ENCODE data around the gene NR3C2.
"Not testable (repeated sequence)": the region's sequence is repeated elsewhere in the genome, so short reads cannot be mapped to it uniquely, and the experiment has no call there.

The NR3C2 gene

DNA sequence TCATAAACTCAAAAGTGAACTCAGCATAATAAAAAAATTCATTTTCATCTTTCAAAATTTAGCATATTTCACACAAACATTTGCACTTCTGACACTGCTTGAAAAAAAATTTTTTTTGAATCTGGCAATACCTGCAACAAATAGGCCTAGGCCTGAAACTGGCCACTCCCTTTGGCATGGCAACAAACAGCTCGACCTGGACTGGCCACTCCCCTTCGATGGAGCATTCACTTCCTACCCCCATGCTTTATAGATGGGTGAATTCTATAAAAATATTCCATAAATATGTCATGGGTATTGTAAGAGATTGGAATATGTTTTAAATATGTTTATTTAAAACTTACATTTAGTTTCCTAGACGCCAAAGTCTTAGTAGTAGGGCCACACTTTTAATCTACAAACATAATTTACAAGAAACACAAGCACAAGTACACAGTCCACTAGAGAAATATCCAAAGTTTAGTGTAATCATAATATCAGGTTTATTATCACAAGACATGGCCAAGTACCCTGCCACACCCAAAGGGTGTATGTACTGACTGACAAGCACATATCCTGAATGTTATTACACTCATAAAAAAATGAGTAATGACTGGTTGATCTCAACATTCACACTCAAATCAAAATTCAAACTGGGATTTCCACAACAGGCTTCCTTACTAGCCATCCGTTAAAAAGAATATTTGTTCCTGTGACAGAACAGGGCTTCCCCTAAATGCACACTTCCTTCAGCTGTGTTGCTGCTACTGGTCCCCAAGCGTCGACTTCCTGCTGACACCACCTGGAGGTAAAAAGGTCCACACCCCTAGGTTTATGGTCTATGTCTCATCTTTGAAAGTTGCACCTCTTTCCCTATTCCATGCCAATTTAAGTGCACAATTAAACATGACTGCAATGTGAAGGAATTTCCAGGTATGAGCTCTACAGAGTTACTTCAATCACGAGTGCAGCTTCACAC is 271.5 kb downstream of the NR3C2 start:
- no peak for DNase-seq (ENCODE audit: low read depth in 2 of 2)

- no peak for DNase-seq (ENCODE audit: low read depth in 2 of 2)
Measured at GRCh38 chr4:148166132-148166591, 276.1 kb downstream of the NR3C2 start.

- DNase-seq (ENCODE audit: low read depth in 2 of 2), result no peak
Measured at GRCh38 chr4:148164557-148164956, 277.7 kb downstream of the NR3C2 start.

DNA sequence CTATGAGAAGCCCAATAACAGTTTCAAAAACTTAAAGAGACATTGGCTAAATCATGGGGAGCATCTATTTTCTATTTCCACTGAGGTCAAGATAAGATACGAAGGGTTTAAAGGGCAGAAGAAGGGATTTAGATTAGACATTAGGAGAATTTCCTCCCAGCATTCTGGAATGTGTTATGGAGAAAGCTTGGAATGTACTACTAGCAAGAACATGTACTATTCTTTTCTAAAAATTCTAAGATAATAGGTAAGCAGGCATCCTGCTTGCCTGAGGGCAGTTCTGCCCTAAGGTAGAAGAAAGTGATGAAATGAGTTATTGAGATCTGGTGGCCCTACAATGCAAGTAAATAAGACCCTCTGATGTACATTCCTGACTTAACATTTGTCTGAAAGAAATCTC is 279.2 kb downstream of the NR3C2 start:
- DNase-seq (ENCODE audit: low read depth in 2 of 2), result no peak

GRCh38 chr4:148162519-148162918 is 279.7 kb downstream of the NR3C2 start:
- DNase-seq (ENCODE audit: low read depth in 2 of 2), result no peak

DNA sequence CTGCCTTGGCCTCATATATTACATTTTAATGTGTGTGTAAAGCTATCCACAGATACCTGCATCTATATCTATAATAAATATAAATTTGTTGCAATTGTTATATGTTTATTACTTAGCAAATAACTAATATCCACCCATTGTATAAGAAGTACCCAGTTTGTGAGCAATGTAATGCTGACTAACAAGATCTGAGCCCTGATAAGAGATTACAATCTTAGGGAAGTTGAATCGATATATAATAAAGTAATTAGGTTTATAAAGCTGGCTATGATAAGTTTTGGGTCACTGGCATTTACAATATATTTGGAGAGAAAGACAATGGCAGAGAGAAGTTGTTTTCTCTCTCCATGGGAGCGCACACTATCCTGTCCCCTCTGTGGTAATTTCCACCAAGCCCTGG is 280.6 kb downstream of the NR3C2 start:
- no peak for DNase-seq (ENCODE audit: low read depth in 2 of 2)

GRCh38 chr4:148159793-148160192 is 282.4 kb downstream of the NR3C2 start:
- no peak for DNase-seq (ENCODE audit: low read depth in 2 of 2)

DNA sequence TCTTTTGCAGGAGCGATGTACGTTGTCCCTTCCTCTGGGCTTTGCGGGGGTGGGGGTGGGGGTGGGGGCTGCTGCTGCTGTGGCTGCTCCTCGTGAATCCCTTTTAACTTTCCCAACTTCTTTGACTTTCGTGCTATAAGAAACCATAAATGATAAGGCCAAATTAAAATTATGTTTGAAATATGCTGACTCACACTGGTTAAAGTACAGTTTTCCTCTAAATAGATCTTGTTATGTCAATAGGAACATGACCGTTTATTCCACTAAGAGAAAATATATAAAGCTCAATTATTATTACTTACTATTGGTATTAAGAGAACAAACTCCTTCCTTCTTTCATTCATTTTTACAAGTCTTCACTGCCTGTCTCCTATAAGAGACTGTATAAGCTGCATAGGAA is 287.4 kb downstream of the NR3C2 start:
- no peak for DNase-seq (ENCODE audit: low read depth in 2 of 2)

DNA sequence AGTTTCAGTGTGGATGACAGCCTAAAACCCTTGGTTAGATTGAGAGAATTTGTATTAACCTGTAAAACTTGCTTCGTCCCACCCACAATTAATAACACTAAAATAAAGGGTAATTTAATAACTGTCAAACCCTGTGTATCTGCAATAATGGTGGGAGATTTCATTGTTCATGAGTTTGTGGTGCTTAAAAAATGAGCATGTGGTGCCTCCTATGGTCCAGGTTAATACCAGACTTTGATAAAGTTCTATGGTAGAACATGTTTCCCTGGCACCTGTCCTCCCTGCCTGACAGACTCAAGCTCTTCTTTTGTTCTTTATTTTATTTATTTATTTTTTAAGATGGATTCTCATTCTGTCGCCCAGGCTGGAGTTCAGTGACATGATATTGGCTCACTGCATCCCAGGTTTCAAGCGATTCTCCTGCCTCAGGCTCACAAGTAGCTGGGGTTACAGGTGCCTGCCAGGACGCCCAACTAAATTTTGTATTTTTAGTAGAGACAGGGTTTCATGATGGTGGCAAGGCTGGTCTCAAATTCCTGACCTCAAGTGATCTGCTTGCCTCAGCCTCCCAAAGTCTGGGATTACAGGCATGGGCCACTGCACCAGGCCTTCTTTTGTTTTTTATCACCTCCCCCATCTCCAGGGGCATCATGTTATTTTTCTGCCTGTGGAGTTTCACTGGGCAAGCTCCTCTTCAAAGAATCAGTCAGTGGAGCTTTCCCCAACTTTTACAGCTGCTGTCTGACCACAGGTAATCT is 289.2 kb downstream of the NR3C2 start:
- DNase-seq (ENCODE audit: low read depth in 2 of 2), result no peak

GRCh38 chr4:148151806-148152205 is 290.4 kb downstream of the NR3C2 start:
- DNase-seq (ENCODE audit: low read depth in 2 of 2), result no peak

- DNase-seq (ENCODE audit: low read depth in 2 of 2), result no peak
Measured at GRCh38 chr4:148145475-148145874, 296.7 kb downstream of the NR3C2 start.

DNA sequence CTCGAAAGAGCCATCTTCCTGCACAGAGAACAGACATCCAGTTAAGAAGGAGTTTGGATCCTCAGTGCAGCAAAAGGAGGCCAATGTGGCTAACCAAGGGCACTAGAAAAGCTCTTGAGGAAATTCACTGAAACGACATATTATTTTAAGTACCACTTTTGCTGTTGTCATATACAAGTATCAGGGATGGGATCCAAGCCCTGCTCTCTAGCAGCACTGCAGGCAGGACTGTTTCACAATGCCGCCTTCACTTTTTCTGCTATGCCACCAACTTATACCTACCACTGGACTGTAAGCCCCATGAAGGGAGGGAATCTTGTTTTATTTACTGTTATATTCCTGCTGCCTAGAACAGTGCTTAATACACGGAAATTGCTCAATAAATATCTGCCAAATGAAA is 299.0 kb downstream of the NR3C2 start:
- no peak for DNase-seq (ENCODE audit: low read depth in 2 of 2)

- DNase-seq (ENCODE audit: low read depth in 2 of 2), result no peak
Measured at GRCh38 chr4:148141501-148141900, 300.7 kb downstream of the NR3C2 start.

DNA sequence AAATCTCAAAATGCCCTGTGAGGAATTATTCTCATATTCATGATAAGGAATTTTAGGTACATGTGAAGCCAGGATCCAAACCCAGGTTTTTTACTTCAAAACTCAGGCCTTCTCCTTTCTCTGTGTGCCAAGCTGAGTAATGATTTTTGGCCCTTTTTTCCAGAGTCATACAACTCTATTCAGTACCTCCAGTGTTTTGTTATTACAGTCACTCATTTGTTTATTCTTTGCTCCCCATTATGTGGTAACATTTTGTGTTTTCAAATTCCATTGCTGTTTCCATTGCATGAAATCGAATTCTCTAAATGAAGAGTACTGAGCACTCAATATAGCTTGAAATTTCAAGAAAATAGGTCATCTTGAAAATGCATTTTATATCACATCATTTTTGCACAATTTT is 315.4 kb downstream of the NR3C2 start:
- no peak for DNase-seq (ENCODE audit: low read depth in 2 of 2)

- DNase-seq (ENCODE audit: low read depth in 2 of 2), result no peak
Measured at GRCh38 chr4:148124512-148124911, 317.7 kb downstream of the NR3C2 start.

DNA sequence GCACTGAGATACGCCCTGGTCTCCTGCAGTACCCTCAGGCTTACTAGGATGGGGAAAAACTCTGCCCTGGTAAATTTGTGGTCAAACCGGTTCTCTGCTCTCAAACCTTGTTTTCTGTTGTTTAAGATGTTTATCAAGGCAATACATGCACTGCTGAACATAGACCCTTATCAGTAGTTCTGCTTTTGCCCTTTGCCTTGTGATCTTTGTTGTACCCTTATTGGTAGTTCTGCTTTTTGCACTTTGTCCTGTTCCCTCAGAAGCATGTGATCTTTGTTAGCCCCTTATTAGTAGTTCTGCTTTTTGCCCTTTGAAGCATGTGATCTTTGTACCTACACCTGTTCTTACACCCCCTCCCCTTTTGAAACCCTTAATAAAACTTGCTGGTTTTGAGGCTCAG is 319.1 kb downstream of the NR3C2 start:
- DNase-seq (ENCODE audit: low read depth in 2 of 2), result not testable (repeated sequence)

DNA sequence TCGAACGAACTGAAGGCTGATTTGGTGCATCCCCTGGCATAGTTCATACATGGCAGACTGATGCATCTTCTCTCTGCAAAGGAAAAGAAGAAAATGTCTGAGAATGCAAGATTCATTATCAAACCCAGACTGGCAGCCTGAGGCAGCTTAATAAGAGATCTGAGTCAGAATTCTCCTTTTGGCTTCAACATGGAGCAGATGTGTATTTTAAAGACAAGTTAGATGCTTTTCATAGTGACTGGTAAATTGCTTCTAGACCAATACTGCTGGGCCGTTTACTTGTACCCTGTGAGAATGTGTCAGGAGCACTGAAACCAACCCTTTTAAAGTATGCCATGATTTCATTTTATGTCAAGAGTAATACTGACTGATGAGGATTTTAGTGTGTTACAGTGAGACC is 322.0 kb downstream of the NR3C2 start:
- DNase-seq (ENCODE audit: low read depth in 2 of 2), result no peak

DNA sequence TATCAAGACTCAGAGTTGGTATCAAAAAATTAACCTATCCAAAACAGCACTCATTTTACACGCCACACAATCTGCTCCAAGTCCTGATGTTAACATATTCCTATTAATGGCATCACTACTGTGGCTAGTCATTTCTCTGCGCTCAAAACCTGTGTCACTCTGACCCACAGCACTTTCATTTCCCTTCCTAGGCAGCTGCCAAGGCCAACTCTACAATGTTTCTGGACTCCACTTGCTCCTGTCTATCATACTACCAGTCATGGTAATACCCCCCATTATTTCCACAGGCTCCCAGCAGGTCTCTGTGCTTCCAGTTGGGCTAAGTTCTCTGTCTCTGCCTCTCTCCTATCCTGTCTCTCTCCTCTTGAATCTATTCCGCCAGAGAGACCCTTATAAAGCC is 323.6 kb downstream of the NR3C2 start:
- DNase-seq (ENCODE audit: low read depth in 2 of 2), result no peak

DNA sequence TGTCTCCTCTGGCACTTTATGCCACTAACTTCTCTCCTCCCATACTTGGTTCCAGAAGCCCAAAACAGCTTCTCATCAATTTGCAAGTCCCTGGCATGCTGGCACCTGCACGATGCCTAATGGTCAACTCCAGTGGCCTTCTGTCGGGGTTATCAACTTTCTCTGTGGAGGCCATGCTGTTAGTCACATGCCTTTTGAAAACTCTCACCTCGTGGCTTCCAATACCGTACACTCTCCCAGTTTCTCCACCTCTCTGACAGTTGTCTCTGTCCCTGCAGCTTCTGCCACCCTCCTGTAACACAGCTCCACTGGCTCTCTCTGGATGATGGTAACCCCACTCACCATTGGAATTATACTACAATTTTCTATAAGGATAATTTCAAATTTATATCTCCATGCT is 324.0 kb downstream of the NR3C2 start:
- DNase-seq (ENCODE audit: low read depth in 2 of 2), result no peak

DNA sequence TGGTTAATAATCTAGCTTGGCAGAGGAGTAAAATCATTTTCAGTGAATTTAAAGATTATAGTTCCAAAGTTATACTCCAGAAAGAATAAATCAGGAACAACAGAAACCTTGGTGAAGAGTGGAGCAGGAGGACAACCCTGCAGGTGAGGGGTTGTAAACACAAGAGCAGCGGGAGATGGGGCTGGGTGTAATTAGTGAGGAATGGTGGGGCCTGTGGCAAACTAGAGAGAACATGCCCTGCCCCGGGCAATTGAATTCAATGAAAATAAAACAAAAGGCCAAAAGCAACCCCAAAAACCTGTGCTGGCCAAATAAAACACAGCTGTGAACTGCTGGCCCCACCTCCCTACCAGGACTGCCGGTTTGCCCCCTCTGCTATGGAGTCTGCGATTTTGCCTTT is 325.2 kb downstream of the NR3C2 start:
- DNase-seq (ENCODE audit: low read depth in 2 of 2), result no peak

DNA sequence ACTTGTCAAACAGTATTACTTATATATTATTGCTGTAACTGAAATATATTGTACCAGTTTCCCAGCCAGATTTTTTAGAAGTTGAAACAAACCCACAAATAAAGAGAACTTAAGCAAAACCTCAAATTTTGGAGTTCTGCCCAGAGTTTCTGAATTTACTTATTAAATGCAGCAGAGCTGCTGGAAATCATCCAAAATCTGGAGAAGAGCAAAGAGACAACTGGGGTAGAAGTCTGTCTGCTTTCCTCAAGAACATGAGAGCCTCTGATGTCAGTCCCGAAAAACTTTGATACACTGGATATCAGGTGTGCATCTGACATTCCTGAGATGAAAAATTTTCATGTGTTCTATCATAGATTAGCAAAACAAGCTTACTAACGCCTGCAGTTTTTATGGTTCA is 325.9 kb downstream of the NR3C2 start:
- no peak for DNase-seq (ENCODE audit: low read depth in 2 of 2)

GRCh38 chr4:148114436-148114835 is 327.8 kb downstream of the NR3C2 start:
- no peak for DNase-seq (ENCODE audit: low read depth in 2 of 2)

Measured in stimulated activated CD8-positive, alpha-beta memory T cell treated with anti-CD3 and anti-CD28 coated beads, Interleukin-2, amount 100 ng/mL, for 48 hours (primary cell).